ENCODE data around the gene NDUFA1.

Gene NDUFA1

GRCh38 chrX:119899125-119899524 lies 27.5 kb downstream of the NDUFA1 start:
- Histone ChIP-seq H3K9me2 (replicated peaks; ENCODE audit: control insufficient read depth, low read length) (no peaks in the 10 kb centered on the region), H3K4me2 (ENCODE audit: low read length) (no peak overlapping the region), H3K79me2 (ENCODE audit: control insufficient read depth, low read length) (no peaks in the 10 kb centered on the region), H4K20me1 (ENCODE audit: control insufficient read depth, insufficient read depth, low read depth, low read length) (no peaks in the 10 kb centered on the region), H3K9me3 (ENCODE audit: control insufficient read depth, insufficient read depth, low read length) (no peaks in the 10 kb centered on the region), H3K27ac (ENCODE audit: low read depth, low read length) (no peak overlapping the region), H3K4me3 (ENCODE audit: low read length) (no peak overlapping the region), H3K4me1 (ENCODE audit: control insufficient read depth, low read length) (no peaks in the 10 kb centered on the region), H3K27me3 (ENCODE audit: control insufficient read depth, low read length) (no peaks in the 10 kb centered on the region), H3F3A (ENCODE audit: control insufficient read depth, insufficient read depth) (no peaks in the 10 kb centered on the region), H3K36me3 (ENCODE audit: control insufficient read depth, low read length) (no peaks in the 10 kb centered on the region)
- TF ChIP-seq EZH2phosphoT487 (IDR thresholded peaks at IDR 0.05; ENCODE audit: borderline replicate concordance, low read length), result no peak
- TF ChIP-seq CTCF (IDR thresholded peaks at IDR 0.05; ENCODE audit: low read depth, low read length, poor library complexity, severe bottlenecking), result no peak

- Histone ChIP-seq H3K4me1 (ENCODE audit: control insufficient read depth, low read length) (no peaks in the 10 kb centered on the region), H3K79me2 (ENCODE audit: control insufficient read depth, low read length) (no peaks in the 10 kb centered on the region), H3K9me2 (replicated peaks; ENCODE audit: control insufficient read depth, low read length) (no peaks in the 10 kb centered on the region), H3F3A (ENCODE audit: control insufficient read depth, insufficient read depth) (no peaks in the 10 kb centered on the region), H4K20me1 (ENCODE audit: control insufficient read depth, insufficient read depth, low read depth, low read length) (no peaks in the 10 kb centered on the region), H3K27ac (ENCODE audit: low read depth, low read length) (no peak overlapping the region), H3K4me2 (ENCODE audit: low read length) (no peak overlapping the region), H3K36me3 (ENCODE audit: control insufficient read depth, low read length) (no peaks in the 10 kb centered on the region), H3K4me3 (ENCODE audit: low read length) (no peak overlapping the region), H3K9me3 (ENCODE audit: control insufficient read depth, insufficient read depth, low read length) (no peaks in the 10 kb centered on the region), H3K27me3 (ENCODE audit: control insufficient read depth, low read length) (no peaks in the 10 kb centered on the region)
- TF ChIP-seq CTCF (IDR thresholded peaks at IDR 0.05; ENCODE audit: low read depth, low read length, poor library complexity, severe bottlenecking) (no peak), EZH2phosphoT487 (IDR thresholded peaks at IDR 0.05; ENCODE audit: borderline replicate concordance, low read length) (no peak)
These were observed 29.3 kb downstream of the NDUFA1 start for GRCh38 chrX:119900976-119901375.

- no peaks in the 10 kb centered on the region for H4K20me1 ChIP-seq (ENCODE audit: control insufficient read depth, insufficient read depth, low read depth, low read length)
- no peaks in the 10 kb centered on the region for H3K79me2 ChIP-seq (ENCODE audit: control insufficient read depth, low read length)
- no peaks in the 10 kb centered on the region for H3F3A ChIP-seq (ENCODE audit: control insufficient read depth, insufficient read depth)
- H3K9me2 ChIP-seq (replicated peaks; ENCODE audit: control insufficient read depth, low read length), result no peaks in the 10 kb centered on the region
- H3K27me3 ChIP-seq (ENCODE audit: control insufficient read depth, low read length), result no peaks in the 10 kb centered on the region
- no peaks in the 10 kb centered on the region for H3K4me1 ChIP-seq (ENCODE audit: control insufficient read depth, low read length)
- H3K4me2 ChIP-seq (ENCODE audit: low read length), result no peak overlapping the region
- H3K4me3 ChIP-seq (ENCODE audit: low read length), result no peak overlapping the region
- H3K27ac ChIP-seq (ENCODE audit: low read depth, low read length), result no peak overlapping the region
- no peaks in the 10 kb centered on the region for H3K9me3 ChIP-seq (ENCODE audit: control insufficient read depth, insufficient read depth, low read length)
- TF ChIP-seq EZH2phosphoT487 (IDR thresholded peaks at IDR 0.05; ENCODE audit: borderline replicate concordance, low read length) (no peak), CTCF (IDR thresholded peaks at IDR 0.05; ENCODE audit: low read depth, low read length, poor library complexity, severe bottlenecking) (no peak)
- no peaks in the 10 kb centered on the region for H3K36me3 ChIP-seq (ENCODE audit: control insufficient read depth, low read length)
These were observed 44.7 kb downstream of the NDUFA1 start for GRCh38 chrX:119916310-119916709.

- no peak overlapping the region for H3K4me3 ChIP-seq (ENCODE audit: low read length)
- H3K9me2 ChIP-seq (replicated peaks; ENCODE audit: control insufficient read depth, low read length), result no peaks in the 10 kb centered on the region
- TF ChIP-seq EZH2phosphoT487 (IDR thresholded peaks at IDR 0.05; ENCODE audit: borderline replicate concordance, low read length) (no peak), CTCF (IDR thresholded peaks at IDR 0.05; ENCODE audit: low read depth, low read length, poor library complexity, severe bottlenecking) (no peak)
- H3K9me3 ChIP-seq (ENCODE audit: control insufficient read depth, insufficient read depth, low read length), result no peaks in the 10 kb centered on the region
- no peaks in the 10 kb centered on the region for H3K27me3 ChIP-seq (ENCODE audit: control insufficient read depth, low read length)
- no peaks in the 10 kb centered on the region for H3F3A ChIP-seq (ENCODE audit: control insufficient read depth, insufficient read depth)
- H3K79me2 ChIP-seq (ENCODE audit: control insufficient read depth, low read length), result no peaks in the 10 kb centered on the region
- no peaks in the 10 kb centered on the region for H4K20me1 ChIP-seq (ENCODE audit: control insufficient read depth, insufficient read depth, low read depth, low read length)
- no peaks in the 10 kb centered on the region for H3K36me3 ChIP-seq (ENCODE audit: control insufficient read depth, low read length)
- no peak overlapping the region for H3K4me2 ChIP-seq (ENCODE audit: low read length)
- H3K4me1 ChIP-seq (ENCODE audit: control insufficient read depth, low read length), result no peaks in the 10 kb centered on the region
- H3K27ac ChIP-seq (ENCODE audit: low read depth, low read length), result no peak overlapping the region
These were observed 46.2 kb downstream of the NDUFA1 start for GRCh38 chrX:119917877-119918276.
